ENCODE results near the gene PIGC.

The PIGC gene

DNA sequence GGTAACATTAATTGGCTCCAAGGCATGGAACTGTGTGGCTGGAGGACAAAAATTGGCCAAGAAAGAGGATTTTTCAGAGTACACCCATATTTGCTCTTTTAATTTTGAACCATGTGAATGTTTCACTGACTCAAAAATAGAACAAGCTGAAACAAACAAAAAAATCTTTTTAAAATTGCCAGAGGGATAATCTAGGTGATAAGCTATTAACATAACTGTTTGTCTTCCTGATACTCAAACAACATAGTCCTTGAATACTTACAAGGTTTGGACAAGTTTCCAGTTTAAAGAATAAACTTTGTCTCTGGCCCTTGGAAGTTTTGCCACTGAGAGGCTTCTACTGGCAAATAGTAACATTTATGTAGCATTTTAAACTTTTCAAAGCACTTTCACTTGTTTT, 30.0 kb upstream of the PIGC start:
- no peak overlapping the region for H3K4me3 Mint-ChIP-seq
- no peaks in the 10 kb centered on the region for H3K4me1 Mint-ChIP-seq (ENCODE audit: low read depth)
- no peak overlapping the region for H3K27ac Mint-ChIP-seq
- no peaks in the 10 kb centered on the region for H3K9me3 Mint-ChIP-seq
- H3K36me3 Mint-ChIP-seq (ENCODE audit: low read depth): no peaks in the 10 kb centered on the region
- H3K27me3 Mint-ChIP-seq: peaks cover 4% of the 10 kb centered on the region

DNA sequence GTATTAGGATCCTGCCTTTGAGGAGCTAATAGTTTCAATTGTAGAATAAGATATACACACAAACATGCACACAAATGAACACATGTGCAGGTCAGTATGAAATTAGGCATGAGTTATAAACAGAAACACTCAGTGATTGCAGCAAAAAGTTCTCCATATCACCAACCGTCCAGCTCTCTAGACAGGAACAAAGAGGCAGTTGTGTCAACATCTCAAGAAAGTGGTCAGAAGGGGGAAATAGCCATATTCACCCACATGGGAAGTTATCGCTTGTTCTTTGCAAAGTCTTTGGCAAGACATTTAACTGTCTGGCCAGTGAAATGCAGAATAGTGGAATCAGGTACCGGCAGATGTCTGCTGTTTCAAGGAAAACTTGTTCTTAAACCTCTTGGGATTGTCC, 29.4 kb upstream of the PIGC start:
- no peak overlapping the region for H3K4me3 Mint-ChIP-seq

DNA sequence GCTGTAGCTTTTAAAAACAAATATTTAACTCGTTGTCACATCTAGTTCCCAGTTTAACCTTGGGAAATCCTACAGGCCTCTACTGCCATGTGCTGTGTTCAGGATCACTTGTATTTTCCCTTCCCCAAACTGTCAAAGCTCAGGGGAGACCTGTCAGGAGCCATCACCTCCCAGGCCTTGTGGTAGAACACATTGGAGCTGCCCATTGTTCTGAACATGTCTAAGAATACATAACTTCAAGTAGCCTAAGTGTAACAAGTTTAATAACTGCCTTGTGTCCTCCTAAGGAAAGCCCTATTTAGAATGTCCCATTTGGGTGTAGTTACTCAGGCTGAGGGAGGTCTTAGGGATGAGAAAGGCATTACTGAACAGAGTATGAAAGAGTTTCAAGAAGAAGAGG, 28.6 kb upstream of the PIGC start:
- Mint-ChIP-seq H3K9me3 (no peaks in the 10 kb centered on the region), H3K36me3 (ENCODE audit: low read depth) (no peaks in the 10 kb centered on the region), H3K27me3 (peaks cover 4% of the 10 kb centered on the region), H3K4me1 (ENCODE audit: low read depth) (no peaks in the 10 kb centered on the region), H3K27ac (no peak overlapping the region), H3K4me3 (no peak overlapping the region)

More for the DNA sequence above, 29.4 kb upstream of the PIGC start:
- Mint-ChIP-seq H3K4me1 (ENCODE audit: low read depth) (no peaks in the 10 kb centered on the region), H3K9me3 (no peaks in the 10 kb centered on the region), H3K36me3 (ENCODE audit: low read depth) (no peaks in the 10 kb centered on the region), H3K27me3 (peaks cover 4% of the 10 kb centered on the region), H3K27ac (no peak overlapping the region)

DNA sequence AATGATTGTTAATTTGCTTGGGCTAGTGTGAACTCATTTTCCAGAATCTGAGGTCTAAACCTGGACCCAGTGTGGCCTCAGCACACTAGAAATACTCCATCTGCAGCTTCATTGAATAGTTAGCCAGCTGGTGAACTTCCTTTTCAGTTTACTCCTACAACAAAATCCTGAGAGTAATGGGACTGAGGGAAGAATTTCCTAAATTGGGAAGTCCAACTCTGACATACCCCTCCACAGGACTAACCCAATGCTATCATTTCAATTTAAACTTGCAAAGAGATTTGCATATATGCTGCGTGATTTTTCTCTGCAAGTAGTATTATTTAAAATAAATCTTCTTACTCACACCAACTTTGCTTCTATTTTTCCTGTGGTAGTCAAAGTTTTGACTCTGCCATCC, 27.8 kb upstream of the PIGC start:
- Mint-ChIP-seq H3K36me3 (ENCODE audit: low read depth) (no peaks in the 10 kb centered on the region), H3K27me3 (peaks cover 4% of the 10 kb centered on the region), H3K4me1 (ENCODE audit: low read depth) (no peaks in the 10 kb centered on the region), H3K4me3 (no peak overlapping the region), H3K27ac (no peak overlapping the region), H3K9me3 (no peaks in the 10 kb centered on the region)

DNA sequence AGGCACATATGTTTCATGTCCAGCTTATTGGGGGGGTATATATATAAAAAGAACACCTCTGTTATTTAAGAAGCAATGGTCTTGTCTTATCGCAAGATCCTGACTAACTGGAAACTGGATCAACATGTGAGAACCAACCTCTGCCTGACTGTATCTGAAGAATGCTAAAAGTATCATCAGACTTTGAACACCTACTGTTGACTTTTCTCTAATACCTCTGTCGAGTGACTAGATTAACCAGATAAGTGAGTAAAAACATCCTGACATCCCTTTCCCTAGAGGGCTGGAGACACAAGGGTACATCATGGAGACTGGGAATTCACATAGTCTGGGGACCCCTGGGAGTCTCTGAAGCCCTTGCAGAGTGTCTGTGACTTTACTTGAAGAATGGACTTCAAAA, 26.3 kb upstream of the PIGC start:
- peaks cover 4% of the 10 kb centered on the region for H3K27me3 Mint-ChIP-seq
- no peaks in the 10 kb centered on the region for H3K9me3 Mint-ChIP-seq
- no peak overlapping the region for H3K27ac Mint-ChIP-seq
- H3K4me3 Mint-ChIP-seq: no peak overlapping the region
- H3K4me1 Mint-ChIP-seq (ENCODE audit: low read depth): no peaks in the 10 kb centered on the region
- H3K36me3 Mint-ChIP-seq (ENCODE audit: low read depth): no peaks in the 10 kb centered on the region

DNA sequence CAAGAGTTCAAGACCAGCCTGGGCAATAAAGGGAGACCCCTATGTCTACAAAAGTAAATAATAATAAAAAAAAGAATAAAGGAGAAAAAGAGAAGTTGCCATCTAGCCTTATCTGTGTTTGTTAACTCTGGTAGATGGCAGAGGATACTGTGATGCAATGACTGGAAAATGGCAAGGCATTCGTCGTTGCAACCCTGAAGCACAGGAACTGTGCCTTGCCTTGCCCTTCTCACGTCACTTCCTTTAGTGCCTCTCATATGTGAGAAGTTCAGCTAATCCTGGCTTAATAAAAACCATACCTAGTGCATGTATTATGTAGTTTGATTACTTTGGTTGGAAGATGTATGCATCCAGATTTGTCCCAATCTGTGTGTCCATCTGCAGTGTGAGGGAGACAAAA, 25.8 kb upstream of the PIGC start:
- H3K27me3 Mint-ChIP-seq: peaks cover 4% of the 10 kb centered on the region
- H3K9me3 Mint-ChIP-seq: no peaks in the 10 kb centered on the region
- no peaks in the 10 kb centered on the region for H3K36me3 Mint-ChIP-seq (ENCODE audit: low read depth)
- no peak overlapping the region for H3K4me3 Mint-ChIP-seq
- H3K27ac Mint-ChIP-seq: no peak overlapping the region
- no peaks in the 10 kb centered on the region for H3K4me1 Mint-ChIP-seq (ENCODE audit: low read depth)

DNA sequence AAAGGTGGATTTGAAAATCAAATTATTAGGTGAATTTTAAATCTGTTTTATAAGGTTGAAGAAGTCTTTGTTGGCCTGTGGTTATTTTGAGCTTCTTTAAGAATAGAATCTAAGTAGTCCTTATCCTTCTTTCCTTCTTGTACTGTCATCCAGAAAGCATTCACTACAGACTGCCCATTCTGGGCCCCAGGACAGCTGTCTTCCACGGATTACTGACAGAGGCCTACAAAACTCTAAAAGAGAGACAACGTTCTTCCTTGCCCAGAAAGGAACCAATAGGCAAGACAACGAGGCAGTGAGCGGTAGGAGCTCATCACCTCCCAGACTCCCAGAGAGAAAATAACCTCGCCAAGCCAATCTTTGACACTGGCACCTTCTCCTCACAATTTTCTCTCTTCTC, 24.4 kb upstream of the PIGC start:
- Mint-ChIP-seq H3K9me3 (no peaks in the 10 kb centered on the region), H3K36me3 (ENCODE audit: low read depth) (no peaks in the 10 kb centered on the region), H3K27ac (no peak overlapping the region), H3K27me3 (peaks cover 4% of the 10 kb centered on the region), H3K4me3 (no peak overlapping the region), H3K4me1 (ENCODE audit: low read depth) (no peaks in the 10 kb centered on the region)

DNA sequence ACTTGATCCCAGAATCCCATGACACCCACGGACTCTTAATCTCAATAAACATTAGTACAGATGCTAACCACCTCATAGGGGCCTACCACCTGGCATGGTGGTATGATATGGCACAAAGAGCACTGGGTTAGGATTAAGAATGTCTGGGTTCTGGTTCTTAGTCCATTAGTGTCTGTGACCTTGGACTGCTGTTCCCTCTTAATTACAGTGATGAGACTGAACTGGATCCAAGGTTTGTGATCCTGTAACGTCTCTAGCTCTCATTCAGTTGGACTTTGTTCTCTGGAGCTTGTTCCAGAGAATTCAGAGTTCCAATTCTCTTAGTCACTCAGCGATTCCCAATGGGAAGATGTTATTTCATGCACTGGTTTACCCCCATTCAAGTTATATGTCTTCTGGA, 23.6 kb upstream of the PIGC start:
- H3K4me3 Mint-ChIP-seq: no peak overlapping the region
- H3K4me1 Mint-ChIP-seq (ENCODE audit: low read depth): no peaks in the 10 kb centered on the region
- H3K9me3 Mint-ChIP-seq: no peaks in the 10 kb centered on the region
- no peak overlapping the region for H3K27ac Mint-ChIP-seq
- H3K36me3 Mint-ChIP-seq (ENCODE audit: low read depth): no peaks in the 10 kb centered on the region
- H3K27me3 Mint-ChIP-seq: peaks cover 2% of the 10 kb centered on the region

DNA sequence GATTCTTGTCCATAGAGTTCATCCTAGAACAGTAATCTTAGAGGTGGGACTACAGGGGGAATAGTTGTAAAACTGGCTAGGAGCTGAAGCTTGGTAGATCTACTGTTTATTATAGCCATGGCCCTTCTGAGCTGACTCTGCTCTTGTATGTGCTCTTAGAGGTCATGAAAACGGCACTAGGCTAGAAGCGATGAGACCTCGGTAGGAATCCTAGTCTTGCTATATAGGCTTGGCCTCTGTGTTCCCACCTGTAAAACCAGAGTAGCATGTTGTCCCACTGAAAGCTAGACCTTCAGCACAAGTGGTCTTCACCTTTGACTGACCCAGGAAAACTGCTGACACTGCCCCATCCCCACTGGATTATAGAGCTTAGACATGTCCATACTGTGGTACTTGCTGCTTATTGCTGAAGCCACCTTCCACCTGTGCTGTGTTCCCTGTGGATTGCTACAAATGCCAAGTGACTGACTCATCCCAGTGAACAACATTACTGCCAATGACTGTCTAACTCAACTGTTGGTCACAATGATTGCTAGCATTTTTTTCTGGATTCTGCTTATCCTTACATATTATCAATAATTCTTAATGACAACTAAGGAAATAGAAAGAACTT, 23.0 kb upstream of the PIGC start:
- Mint-ChIP-seq H3K9me3 (no peaks in the 10 kb centered on the region), H3K4me1 (ENCODE audit: low read depth) (no peaks in the 10 kb centered on the region), H3K36me3 (ENCODE audit: low read depth) (no peaks in the 10 kb centered on the region), H3K27me3 (no peaks in the 10 kb centered on the region), H3K4me3 (no peak overlapping the region), H3K27ac (no peak overlapping the region)

DNA sequence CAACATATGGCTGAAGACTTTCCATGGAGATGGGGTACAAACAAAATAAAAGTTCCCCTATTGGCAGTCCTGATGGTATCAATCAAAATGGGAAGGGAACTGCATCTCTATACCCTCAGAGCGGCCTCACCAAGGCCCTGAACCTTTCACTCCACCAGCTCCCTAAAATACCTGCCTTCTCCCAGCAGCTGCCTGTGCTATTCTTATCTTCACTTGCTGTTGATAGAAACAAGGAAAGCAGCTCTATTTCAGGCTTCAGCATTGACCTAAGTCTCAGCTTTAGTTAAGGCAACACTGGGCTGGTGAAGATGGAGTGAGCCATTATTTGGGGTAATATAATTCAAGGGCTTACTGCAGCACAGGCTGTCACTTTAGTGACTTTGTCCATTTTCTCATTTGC, 21.7 kb upstream of the PIGC start:
- no peak overlapping the region for H3K4me3 Mint-ChIP-seq
- no peaks in the 10 kb centered on the region for H3K27me3 Mint-ChIP-seq
- no peaks in the 10 kb centered on the region for H3K4me1 Mint-ChIP-seq (ENCODE audit: low read depth)
- no peak overlapping the region for H3K27ac Mint-ChIP-seq
- no peaks in the 10 kb centered on the region for H3K9me3 Mint-ChIP-seq
- no peaks in the 10 kb centered on the region for H3K36me3 Mint-ChIP-seq (ENCODE audit: low read depth)

DNA sequence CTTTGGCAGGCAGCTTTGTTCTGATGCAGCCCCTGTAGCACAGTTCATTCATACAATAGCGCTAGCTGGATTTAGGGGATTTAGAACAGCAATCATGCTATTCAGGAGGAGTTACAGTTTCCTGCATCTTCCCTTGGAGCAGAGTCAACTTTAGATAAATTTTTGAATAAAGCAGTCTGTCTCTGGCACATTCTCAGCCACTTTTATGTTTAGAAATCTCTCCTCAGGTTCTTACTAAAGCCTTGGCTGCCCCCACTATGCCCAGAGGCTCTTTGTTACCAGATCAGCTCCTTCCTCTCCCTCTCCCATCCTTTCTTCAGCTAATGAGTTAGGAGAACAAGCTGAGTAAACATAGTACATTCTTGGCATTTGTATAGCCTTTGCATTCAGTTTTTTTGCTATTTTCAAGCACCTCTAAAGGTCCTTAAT, 17.0 kb upstream of the PIGC start:
- Mint-ChIP-seq H3K4me3 (no peak overlapping the region), H3K4me1 (ENCODE audit: low read depth) (no peaks in the 10 kb centered on the region), H3K27me3 (no peaks in the 10 kb centered on the region), H3K9me3 (no peaks in the 10 kb centered on the region), H3K27ac (no peak overlapping the region), H3K36me3 (ENCODE audit: low read depth) (no peaks in the 10 kb centered on the region)

DNA sequence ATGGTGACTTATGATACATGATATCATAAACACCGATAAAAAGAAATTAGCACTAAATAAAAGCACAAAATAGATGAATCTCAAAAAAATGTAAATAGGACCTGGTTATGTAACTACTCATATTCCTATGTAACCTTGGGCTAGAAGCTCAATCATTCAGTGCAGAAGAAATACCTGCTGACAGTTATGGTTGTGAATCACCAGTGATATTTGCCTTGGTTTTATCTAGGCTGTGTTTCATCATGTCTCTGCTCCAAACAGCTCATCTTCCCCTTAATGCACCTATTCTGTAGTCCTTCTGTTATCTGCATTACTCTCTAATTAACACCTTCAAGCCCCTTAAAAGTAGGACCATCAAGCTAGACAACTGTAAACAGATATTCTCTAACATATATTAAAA, 16.3 kb upstream of the PIGC start:
- Mint-ChIP-seq H3K9me3 (no peaks in the 10 kb centered on the region), H3K36me3 (ENCODE audit: low read depth) (no peaks in the 10 kb centered on the region), H3K27me3 (no peaks in the 10 kb centered on the region), H3K27ac (no peak overlapping the region), H3K4me3 (no peak overlapping the region), H3K4me1 (ENCODE audit: low read depth) (no peaks in the 10 kb centered on the region)

DNA sequence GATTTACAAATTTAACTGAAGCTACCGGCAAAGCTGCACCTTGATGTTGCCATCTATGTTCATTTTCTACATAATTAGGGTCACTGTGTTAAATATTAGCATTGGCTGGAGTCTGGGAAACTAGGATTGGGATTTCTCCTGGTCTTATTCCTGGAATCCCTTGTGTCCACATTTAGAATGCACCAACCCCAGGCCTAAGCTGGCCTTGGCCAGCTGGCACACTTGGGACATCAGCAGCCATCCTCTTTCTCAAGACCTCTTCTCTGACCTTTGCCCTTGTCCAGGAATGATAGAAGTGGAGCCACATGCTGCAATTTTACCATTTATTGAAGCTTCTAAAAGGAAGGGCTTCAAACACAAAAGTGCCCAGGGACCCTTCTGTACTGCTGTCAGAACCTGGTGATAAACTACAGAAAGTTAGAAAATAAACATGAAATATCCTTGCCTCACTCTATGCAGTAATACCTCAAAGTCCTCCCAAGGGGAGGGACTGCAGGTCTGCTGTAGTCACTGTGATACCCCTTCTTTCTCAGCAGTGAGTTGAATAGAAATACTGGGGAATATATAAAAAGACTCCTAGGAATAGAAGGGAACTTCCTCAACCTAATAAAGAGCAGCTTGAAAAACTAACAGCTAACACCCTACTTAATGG, 13.7 kb upstream of the PIGC start:
- H3K36me3 Mint-ChIP-seq (ENCODE audit: low read depth): no peaks in the 10 kb centered on the region
- H3K4me1 Mint-ChIP-seq (ENCODE audit: low read depth): no peaks in the 10 kb centered on the region
- no peaks in the 10 kb centered on the region for H3K27me3 Mint-ChIP-seq
- no peak overlapping the region for H3K4me3 Mint-ChIP-seq
- no peaks in the 10 kb centered on the region for H3K9me3 Mint-ChIP-seq
- no peak overlapping the region for H3K27ac Mint-ChIP-seq

DNA sequence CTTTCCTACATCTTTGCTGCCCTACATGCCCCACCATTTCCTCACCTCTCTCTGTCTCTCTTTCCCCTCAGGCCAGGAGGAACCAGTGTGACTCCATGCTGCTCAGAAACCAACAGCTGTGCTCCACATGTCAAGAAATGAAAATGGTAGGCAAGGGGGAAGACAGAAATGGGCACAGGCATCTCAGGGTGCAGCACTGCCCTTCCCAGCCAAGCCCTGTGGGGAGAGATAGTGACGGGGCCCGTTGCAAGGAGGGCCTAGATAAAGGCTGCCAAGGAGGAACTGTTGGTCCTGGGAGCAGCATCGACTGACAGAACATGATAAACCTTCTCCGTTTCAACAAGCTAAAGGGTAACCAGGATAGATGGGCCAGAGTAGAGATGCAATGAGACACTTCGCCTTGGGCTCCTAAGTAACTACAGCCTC, 12.5 kb upstream of the PIGC start:
- H3K4me3 Mint-ChIP-seq: no peak overlapping the region

DNA sequence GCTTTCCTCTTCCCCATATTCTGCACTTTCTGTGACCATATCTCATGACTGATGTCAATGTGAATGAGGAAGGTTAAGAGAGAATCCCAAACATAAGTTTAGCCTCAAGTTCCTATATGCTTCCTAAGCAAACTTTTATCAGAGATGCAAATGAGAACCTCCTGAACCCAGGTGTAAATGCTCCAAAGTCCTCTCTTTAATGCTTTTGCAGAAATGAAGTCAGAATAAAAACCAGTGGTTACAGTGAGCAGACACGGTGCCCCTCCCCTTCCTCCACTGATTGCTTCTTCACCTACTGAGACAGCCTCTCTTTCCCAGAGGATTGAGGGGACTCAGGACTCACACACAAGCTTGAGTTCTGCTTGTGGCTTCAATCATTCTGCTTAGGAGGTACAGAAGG, 11.6 kb upstream of the PIGC start:
- H3K9me3 Mint-ChIP-seq: no peaks in the 10 kb centered on the region
- no peak overlapping the region for H3K4me3 Mint-ChIP-seq

More for the DNA sequence above, 12.5 kb upstream of the PIGC start:
- Mint-ChIP-seq H3K36me3 (ENCODE audit: low read depth) (no peaks in the 10 kb centered on the region), H3K27me3 (no peaks in the 10 kb centered on the region), H3K27ac (no peak overlapping the region), H3K4me1 (ENCODE audit: low read depth) (no peaks in the 10 kb centered on the region), H3K9me3 (no peaks in the 10 kb centered on the region)

DNA sequence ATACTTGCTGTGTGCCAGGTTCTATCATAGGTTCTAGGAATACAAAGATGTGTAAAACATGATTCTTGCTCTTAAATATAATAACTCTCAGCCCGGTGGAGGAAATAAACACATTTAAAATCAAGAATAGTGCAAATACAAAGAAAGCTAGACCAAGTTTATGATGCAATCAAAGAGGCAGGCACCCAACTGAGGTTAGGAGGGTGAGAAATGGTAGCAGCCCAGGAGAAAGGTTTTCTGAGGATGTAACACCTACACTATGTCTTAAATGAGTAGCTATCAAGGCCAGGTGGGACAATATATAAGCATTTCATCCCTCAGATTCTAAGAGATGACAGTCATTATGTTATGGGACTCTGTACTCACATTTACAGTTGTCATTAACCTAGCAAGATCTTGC, 9.7 kb upstream of the PIGC start:
- Mint-ChIP-seq H3K9me3 (no peaks in the 10 kb centered on the region), H3K27me3 (no peaks in the 10 kb centered on the region), H3K27ac (no peak overlapping the region), H3K4me3 (no peak overlapping the region), H3K4me1 (ENCODE audit: low read depth) (peaks cover 21% of the 10 kb centered on the region), H3K36me3 (ENCODE audit: low read depth) (no peaks in the 10 kb centered on the region)

More for the DNA sequence above, 11.6 kb upstream of the PIGC start:
- Mint-ChIP-seq H3K27ac (no peak overlapping the region), H3K36me3 (ENCODE audit: low read depth) (no peaks in the 10 kb centered on the region), H3K27me3 (no peaks in the 10 kb centered on the region), H3K4me1 (ENCODE audit: low read depth) (peaks cover 9% of the 10 kb centered on the region)
